MCF 10A (cell line): ENCODE results near the gene GPR152. TPM values are rescaled to one million over a fixed set of nuclear protein-coding genes. Genes with fewer than 3 reads are reported as not detected.

Experiments used
- BruUV-seq: library from RNA; stranded (reverse); fragments of 400-500 nt; replicated peaks from 2 replicates; lab custom pipeline; 2021; lab: Mats Ljungman, UMichigan
- CTCF ChIA-PET: fragments of 300-600 bp; sonication (Branson Sonifier 250); formaldehyde crosslinking; extraction: SDS; loops from one replicate; lab custom pipeline; 2021; ENCODE audit warnings: antibody characterized with exemption, inconsistent platforms; lab: Yijun Ruan, JAX
- POLR2A ChIA-PET: fragments of 300-600, 350-650 bp; sonication (Branson Sonifier 250); formaldehyde crosslinking; extraction: SDS; loops from one replicate; lab custom pipeline; 2020; ENCODE audit warnings: antibody characterized with exemption, inconsistent platforms; lab: Yijun Ruan, JAX
- DNase-seq: peaks from one replicate; pipeline ENCODE4 v3.0.0-alpha.2; 2018; ENCODE audit not compliant: unreplicated experiment
- H3K27ac Mint-ChIP-seq: one replicate; pipeline ENCODE4 v1.8.0; 2022; ENCODE audit warnings: mild to moderate bottlenecking, low read depth, mixed read lengths; ENCODE audit not compliant: unreplicated experiment
- H3K27me3 Mint-ChIP-seq: one replicate; pipeline ENCODE4 v1.8.0; 2022; ENCODE audit warnings: mixed read lengths; ENCODE audit not compliant: insufficient read depth, unreplicated experiment
- H3K36me3 Mint-ChIP-seq: one replicate; pipeline ENCODE4 v1.8.0; 2022; ENCODE audit warnings: mild to moderate bottlenecking, moderate library complexity, mixed read lengths; ENCODE audit not compliant: insufficient read depth, unreplicated experiment
- H3K4me1 Mint-ChIP-seq: one replicate; pipeline ENCODE4 v1.8.0; 2022; ENCODE audit warnings: mixed read lengths; ENCODE audit not compliant: insufficient read depth, unreplicated experiment
- H3K4me3 Mint-ChIP-seq: one replicate; pipeline ENCODE4 v1.8.0; 2022; ENCODE audit warnings: mild to moderate bottlenecking, moderate library complexity, mixed read lengths; ENCODE audit not compliant: unreplicated experiment
- H3K9me3 Mint-ChIP-seq: one replicate; pipeline ENCODE4 v1.8.0; 2022; ENCODE audit warnings: mixed read lengths; ENCODE audit not compliant: unreplicated experiment
- intact Hi-C: fragments of 100-400 bp; cut with micrococcal nuclease; formaldehyde crosslinking; loops from 2 replicates; pipeline ENCODE4 v1.14.1; 2022
- total RNA-seq: library from RNA; stranded (reverse); gene quantifications from 2 replicates; pipeline ENCODE4 v1.2.3, GENCODE V29; 2022
- TF ChIP-seq, protein P1 (sequence below): fragments of 200-600 bp; IDR thresholded peaks from one replicate; pipeline ENCODE4 v1.8.0; 2022; ENCODE audit warnings: antibody characterized with exemption, mild to moderate bottlenecking; ENCODE audit not compliant: unreplicated experiment

Gene GPR152
- total RNA-seq, 1 experiment from 2014 or later = not detected

DNA sequence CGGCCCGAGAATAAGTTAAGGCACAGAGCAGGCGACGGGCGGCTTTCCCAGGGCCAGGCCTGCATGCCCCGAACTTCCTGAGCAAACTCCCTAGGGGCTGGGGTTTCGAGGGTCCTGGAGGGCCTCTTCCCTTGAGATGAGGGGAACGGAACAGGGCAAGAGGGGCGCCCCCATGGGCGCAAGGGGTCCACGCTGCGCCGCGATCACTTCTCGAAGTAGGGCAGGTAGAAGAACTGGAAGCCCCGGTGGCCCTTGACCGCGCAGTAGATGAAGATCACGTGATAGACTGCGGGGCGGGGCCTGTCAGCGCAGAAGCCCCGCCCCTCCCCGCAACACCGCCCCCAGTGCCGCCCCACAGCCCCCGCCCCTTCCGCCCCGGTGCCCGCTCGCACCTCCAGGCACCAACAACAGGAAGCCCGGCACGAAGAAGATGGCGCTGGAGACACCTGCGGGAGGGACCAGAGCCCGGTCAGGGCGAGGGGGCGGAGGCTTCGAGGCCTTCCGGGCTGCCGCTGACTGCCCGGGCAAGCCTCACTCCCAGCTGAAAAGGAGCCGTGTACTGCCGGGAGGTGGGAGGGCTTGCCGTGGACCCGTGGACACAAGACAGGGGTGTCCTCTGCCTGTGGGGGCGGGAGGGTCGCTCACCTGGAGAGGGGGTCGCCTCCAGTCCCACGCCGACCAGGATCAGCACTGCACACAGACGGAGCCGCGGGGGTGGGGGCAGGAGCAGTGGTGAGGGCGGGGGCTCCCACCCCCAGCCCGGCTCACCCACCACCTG, 12.1 kb upstream of the GPR152 start:
- Mint-ChIP-seq H3K9me3 (no peaks in the 10 kb centered on the region), H3K4me3 (peak overlapping the region; percentile 82), H3K36me3 (peaks cover 13% of the 10 kb centered on the region), H3K27ac (peak overlapping the region; percentile 91), H3K27me3 (no peaks in the 10 kb centered on the region), H3K4me1 (peaks cover 20% of the 10 kb centered on the region)
- peak; percentile 91 for DNase-seq
- TF ChIP-seq, protein P1, sequence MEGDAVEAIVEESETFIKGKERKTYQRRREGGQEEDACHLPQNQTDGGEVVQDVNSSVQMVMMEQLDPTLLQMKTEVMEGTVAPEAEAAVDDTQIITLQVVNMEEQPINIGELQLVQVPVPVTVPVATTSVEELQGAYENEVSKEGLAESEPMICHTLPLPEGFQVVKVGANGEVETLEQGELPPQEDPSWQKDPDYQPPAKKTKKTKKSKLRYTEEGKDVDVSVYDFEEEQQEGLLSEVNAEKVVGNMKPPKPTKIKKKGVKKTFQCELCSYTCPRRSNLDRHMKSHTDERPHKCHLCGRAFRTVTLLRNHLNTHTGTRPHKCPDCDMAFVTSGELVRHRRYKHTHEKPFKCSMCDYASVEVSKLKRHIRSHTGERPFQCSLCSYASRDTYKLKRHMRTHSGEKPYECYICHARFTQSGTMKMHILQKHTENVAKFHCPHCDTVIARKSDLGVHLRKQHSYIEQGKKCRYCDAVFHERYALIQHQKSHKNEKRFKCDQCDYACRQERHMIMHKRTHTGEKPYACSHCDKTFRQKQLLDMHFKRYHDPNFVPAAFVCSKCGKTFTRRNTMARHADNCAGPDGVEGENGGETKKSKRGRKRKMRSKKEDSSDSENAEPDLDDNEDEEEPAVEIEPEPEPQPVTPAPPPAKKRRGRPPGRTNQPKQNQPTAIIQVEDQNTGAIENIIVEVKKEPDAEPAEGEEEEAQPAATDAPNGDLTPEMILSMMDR = no peak
- no TSS peak for BruUV-seq
- POLR2A ChIA-PET = interaction anchor here (0.5 to 3.2 kb wide), 15 partner anchors 17 to 1745 kb away, joined by 3 to 19 read pairs (median 4); partner anchors contain the start of genes AIP, CLCF1, FIBP and GSTP1
- CTCF ChIA-PET = interaction anchor here (0.7 to 1.6 kb wide), 4 partner anchors 22 to 48 kb away, joined by 3 to 8 read pairs (median 4); partner anchors contain the start of genes CDK2AP2 and CORO1B
- intact Hi-C loops = loop anchor here (1.0 kb wide), 1 partner anchor 21 kb away; the partner anchor contains the start of gene CORO1B

DNA sequence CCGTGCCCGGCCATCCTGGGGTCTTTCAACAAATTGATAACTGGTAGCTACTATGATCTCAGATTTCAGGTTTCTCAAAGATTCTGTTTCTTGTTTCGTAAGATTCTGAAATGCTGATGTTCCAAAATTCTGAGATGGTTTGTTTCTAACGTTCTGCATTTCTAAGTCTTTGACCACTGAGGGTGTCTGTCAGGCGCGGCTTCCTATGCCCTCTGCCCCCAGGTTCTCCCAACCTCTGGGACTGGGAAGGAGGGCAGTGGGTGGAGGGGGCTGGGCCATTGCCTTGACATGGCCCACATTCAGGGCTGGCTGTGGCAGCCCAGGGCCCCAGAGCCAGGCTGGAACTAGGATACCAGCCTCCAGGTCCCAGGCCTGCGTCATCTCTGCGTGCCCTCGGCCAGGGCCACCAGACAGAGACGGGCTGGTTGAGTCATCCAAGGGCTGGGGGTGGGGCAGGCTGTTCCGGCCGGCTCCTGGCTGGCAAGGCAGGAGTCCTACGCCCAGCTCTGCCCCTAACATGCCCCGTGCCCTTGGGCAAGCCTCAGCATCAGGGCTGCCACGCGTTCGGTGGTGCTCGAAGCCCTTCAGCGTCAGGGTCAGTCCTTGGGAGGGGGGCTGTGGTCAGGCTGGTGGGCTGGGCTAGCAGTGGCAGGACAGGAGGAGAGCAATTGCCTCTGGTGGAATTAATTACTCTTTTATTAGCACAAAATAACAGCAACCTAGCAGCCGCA, 11.3 kb upstream of the GPR152 start:
- TSS peak; percentile 25 for BruUV-seq
- H3K27ac Mint-ChIP-seq = peak overlapping the region; percentile 91
- POLR2A ChIA-PET = interaction anchor here (0.5 to 3.2 kb wide), 10 partner anchors 17 to 984 kb away, joined by 3 to 19 read pairs (median 4); partner anchors contain the start of genes AIP, DPP3, PPP1CA and RAD9A

DNA sequence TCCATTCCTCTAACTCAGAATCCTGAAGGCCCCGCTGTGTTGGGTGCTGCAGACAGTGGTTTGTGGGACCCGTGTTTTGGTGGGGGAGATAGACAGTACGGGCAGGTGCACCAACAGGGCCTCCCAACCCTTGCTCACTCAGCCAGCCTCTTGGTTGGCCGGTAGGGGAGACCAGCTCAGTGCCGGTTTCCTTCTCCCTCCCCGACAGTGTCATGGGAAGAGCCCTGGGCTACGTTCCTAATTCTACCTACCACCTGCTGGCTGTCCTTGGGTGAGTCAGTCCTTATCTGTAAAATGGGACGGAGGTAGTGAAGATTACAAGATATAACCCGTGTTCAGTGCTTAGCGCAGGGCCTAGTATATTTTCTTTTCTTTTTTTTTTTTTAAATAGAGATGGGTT, 10.7 kb upstream of the GPR152 start:
- H3K36me3 Mint-ChIP-seq = peaks cover 11% of the 10 kb centered on the region
- no peaks in the 10 kb centered on the region for H3K27me3 Mint-ChIP-seq
- ChIA-PET CTCF (interaction anchor here (0.6 to 1.0 kb wide), 2 partner anchors 43 to 44 kb away, joined by 3 to 4 read pairs; no protein-coding TSS in a partner anchor), POLR2A (interaction anchor here (1.1 to 3.2 kb wide), 7 partner anchors 16 to 71 kb away, joined by 3 to 19 read pairs (median 4); partner anchors contain the start of genes PPP1CA, RAD9A and RPS6KB2)
- peak overlapping the region; percentile 91 for H3K27ac Mint-ChIP-seq
- TF ChIP-seq, protein P1 = no peak
- no TSS peak for BruUV-seq
- intact Hi-C loops = no loop called here
- no peaks in the 10 kb centered on the region for H3K9me3 Mint-ChIP-seq
- H3K4me1 Mint-ChIP-seq = peaks cover 20% of the 10 kb centered on the region
- DNase-seq = no peak
- H3K4me3 Mint-ChIP-seq = no peak overlapping the region

More for the DNA sequence above, 11.3 kb upstream of the GPR152 start:
- peak overlapping the region; percentile 82 for H3K4me3 Mint-ChIP-seq
- CTCF ChIA-PET = interaction anchor here (0.6 to 1.0 kb wide), 2 partner anchors 43 to 44 kb away, joined by 3 to 4 read pairs; no protein-coding TSS in a partner anchor
- H3K27me3 Mint-ChIP-seq = no peaks in the 10 kb centered on the region
- peaks cover 13% of the 10 kb centered on the region for H3K36me3 Mint-ChIP-seq
- TF ChIP-seq, protein P1 = no peak
- intact Hi-C loops = loop anchor here (1.0 kb wide), 1 partner anchor 21 kb away; the partner anchor contains the start of gene CORO1B
- H3K4me1 Mint-ChIP-seq = peaks cover 20% of the 10 kb centered on the region
- no peaks in the 10 kb centered on the region for H3K9me3 Mint-ChIP-seq
- DNase-seq = peak; percentile 91
